DND-41 (cell line): Measurements from ENCODE around the gene NEUROG3.

Experiments used
- ATAC-seq: fragments of 200-7000 bp; cut with Tn5 transposase; 3 replicates; pipeline ENCODE4 v1.9.1; 2021; ENCODE audit warnings: low read depth; ENCODE audit not compliant: insufficient read depth
- DNase-seq: peaks from one replicate; pipeline ENCODE4 v3.0.0-alpha.2; 2020
- H2AFZ ChIP-seq: 2 replicates; pipeline ENCODE4 v1.6.0; 2012; ENCODE audit warnings: low read depth, low read length
- H3K27ac ChIP-seq: 2 replicates; pipeline ENCODE4 v1.5.1; 2012; ENCODE audit warnings: low read length, inconsistent platforms
- H3K27me3 ChIP-seq: fragments of 200-600 bp; sonication (generic); 2 replicates; pipeline ENCODE4 v1.6.0; 2012; ENCODE audit warnings: low read length, mild to moderate bottlenecking, inconsistent platforms; ENCODE audit not compliant: insufficient read depth, poor library complexity
- H3K36me3 ChIP-seq: 2 replicates; pipeline ENCODE4 v1.5.1; 2012; ENCODE audit warnings: low read length, inconsistent platforms; ENCODE audit not compliant: insufficient read depth
- H3K4me1 ChIP-seq: 2 replicates; pipeline ENCODE4 v1.5.1; 2012; ENCODE audit warnings: mild to moderate bottlenecking, low read length; ENCODE audit not compliant: insufficient read depth
- H3K4me2 ChIP-seq: 2 replicates; pipeline ENCODE4 v1.6.0; 2012; ENCODE audit warnings: mild to moderate bottlenecking, moderate library complexity, low read length, inconsistent platforms; ENCODE audit not compliant: insufficient read depth
- H3K4me3 ChIP-seq, 2 experiments: fragments of 200-600 bp in 1 of 2; shearing (Covaris generic) in 1 of 2; 2 replicates each; pipeline ENCODE4 v1.5.1; 2012 to 2016; ENCODE audit warnings: inconsistent platforms in 2 of 2, low read length in 2 of 2, mild to moderate bottlenecking in 2 of 2, low read depth in 1 of 2, moderate library complexity in 1 of 2
- H3K79me2 ChIP-seq: 2 replicates; pipeline ENCODE4 v1.6.0; 2012; ENCODE audit warnings: low read length, inconsistent platforms; ENCODE audit not compliant: insufficient read depth
- H3K9ac ChIP-seq: 2 replicates; pipeline ENCODE4 v1.6.0; 2012; ENCODE audit warnings: low read depth, mild to moderate bottlenecking, inconsistent platforms, low read length, moderate library complexity
- H3K9me3 ChIP-seq: 2 replicates; pipeline ENCODE4 v1.5.1; 2012; ENCODE audit warnings: low read length, moderate library complexity, mild to moderate bottlenecking, inconsistent platforms; ENCODE audit not compliant: insufficient read depth, severe bottlenecking
- H4K20me1 ChIP-seq: 2 replicates; pipeline ENCODE4 v1.6.0; 2012; ENCODE audit warnings: low read length; ENCODE audit not compliant: insufficient read depth
- EZH2 ChIP-seq: IDR thresholded peaks from 3 replicates; pipeline ENCODE4 v1.6.1; 2012; ENCODE audit warnings: borderline replicate concordance, low read depth, mild to moderate bottlenecking, moderate library complexity, low read length, inconsistent platforms; ENCODE audit not compliant: severe bottlenecking
- TF ChIP-seq, protein P1 (sequence below): IDR thresholded peaks from 2 replicates; pipeline ENCODE4 v1.5.1; 2012; ENCODE audit warnings: borderline replicate concordance, low read length, moderate library complexity, mild to moderate bottlenecking; ENCODE audit not compliant: poor library complexity, severe bottlenecking; ENCODE audit errors: extremely low read depth

The NEUROG3 gene

DNA sequence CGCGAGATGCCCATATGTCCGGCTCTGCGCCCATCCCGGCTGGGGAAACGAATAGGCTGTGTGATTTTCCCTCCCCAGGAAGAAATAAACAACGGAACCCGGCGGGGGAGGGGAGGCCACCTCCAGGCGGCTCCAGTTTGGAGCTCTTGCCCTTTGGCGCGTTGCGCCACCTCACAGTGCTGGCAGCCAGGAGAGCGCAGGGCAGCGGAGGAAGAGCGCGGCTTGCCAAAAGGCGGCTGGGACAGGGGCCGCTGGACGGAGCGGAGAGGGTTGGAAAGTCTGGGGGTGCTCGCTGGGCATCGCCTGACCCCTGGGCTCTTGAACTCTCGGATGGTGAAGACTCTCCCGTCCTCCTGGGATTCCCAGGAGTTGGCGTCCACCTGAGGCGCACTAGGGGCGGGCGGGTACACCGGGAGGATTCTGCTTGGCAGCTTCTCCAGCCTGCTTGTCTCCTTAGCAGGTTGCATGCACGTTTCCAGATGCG, 5.3 kb upstream of the NEUROG3 start:
- Histone ChIP-seq H3K27ac (no peak overlapping the region), H3K79me2 (no peaks in the 10 kb centered on the region), H3K27me3 (peaks cover 9% of the 10 kb centered on the region), H3K4me3 (no peak overlapping the region), H4K20me1 (no peaks in the 10 kb centered on the region; the same call in 1 of the 2 replicates), H3K9me3 (no peaks in the 10 kb centered on the region), H3K36me3 (no peaks in the 10 kb centered on the region), H3K4me1 (no peaks in the 10 kb centered on the region), H2AFZ (no peak overlapping the region), H3K9ac (no peak overlapping the region), H3K4me2 (no peak overlapping the region)
- no peak for ATAC-seq
- no peak for DNase-seq
- TF ChIP-seq, protein P1, sequence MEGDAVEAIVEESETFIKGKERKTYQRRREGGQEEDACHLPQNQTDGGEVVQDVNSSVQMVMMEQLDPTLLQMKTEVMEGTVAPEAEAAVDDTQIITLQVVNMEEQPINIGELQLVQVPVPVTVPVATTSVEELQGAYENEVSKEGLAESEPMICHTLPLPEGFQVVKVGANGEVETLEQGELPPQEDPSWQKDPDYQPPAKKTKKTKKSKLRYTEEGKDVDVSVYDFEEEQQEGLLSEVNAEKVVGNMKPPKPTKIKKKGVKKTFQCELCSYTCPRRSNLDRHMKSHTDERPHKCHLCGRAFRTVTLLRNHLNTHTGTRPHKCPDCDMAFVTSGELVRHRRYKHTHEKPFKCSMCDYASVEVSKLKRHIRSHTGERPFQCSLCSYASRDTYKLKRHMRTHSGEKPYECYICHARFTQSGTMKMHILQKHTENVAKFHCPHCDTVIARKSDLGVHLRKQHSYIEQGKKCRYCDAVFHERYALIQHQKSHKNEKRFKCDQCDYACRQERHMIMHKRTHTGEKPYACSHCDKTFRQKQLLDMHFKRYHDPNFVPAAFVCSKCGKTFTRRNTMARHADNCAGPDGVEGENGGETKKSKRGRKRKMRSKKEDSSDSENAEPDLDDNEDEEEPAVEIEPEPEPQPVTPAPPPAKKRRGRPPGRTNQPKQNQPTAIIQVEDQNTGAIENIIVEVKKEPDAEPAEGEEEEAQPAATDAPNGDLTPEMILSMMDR, result no peak
- TF ChIP-seq EZH2, result no peak

DNA sequence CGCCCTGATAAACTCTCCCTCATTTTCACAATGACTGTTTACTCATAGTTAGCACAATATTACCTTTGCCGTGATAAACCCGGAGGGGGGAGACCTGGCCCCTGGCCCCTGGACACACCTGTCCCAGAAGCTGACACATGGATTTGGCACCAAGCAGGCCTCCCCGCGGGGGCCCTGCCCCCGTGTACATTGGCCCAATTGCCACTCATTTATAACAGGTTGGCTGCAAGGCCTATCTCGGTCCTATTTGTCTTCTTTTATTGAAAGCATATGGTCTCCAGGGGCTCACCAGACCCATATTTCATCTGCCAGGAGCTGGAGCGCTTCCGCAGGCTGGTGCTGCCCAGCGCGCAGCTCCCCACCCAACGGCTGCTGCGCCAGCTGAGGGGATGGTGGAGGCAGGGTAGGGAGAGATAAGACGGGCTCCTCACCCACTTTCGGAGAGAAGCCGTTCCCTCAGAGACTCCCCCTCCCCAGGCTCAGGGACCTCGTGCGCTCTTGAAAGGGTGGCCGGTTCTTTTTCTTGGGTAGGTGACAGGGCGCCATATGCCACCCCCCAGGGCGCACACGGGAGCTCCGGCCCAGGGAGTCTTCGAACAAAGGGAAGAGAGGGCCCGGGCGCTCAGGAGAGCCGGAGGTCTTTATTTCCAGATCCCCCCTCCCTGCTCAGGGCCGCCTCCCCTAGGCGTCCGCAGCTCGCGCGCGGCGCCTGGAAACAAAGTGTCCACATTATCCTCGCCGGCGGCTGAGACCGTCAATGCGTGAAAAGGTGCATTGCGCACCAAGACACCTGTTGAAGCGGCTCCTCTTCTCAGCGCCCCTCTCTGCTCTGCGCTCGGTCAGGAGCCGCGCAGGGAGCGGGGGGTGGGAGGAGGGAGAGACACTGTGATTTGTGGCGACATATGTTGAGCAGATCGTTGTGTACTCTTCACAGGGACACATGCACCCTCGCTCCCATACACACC, 4.3 kb upstream of the NEUROG3 start:
- H3K27me3 ChIP-seq, result peaks cover 9% of the 10 kb centered on the region
- no peak for TF ChIP-seq EZH2
- TF ChIP-seq, protein P1, result no peak
- ATAC-seq (no peak), DNase-seq (no peak)
- H3K4me3 ChIP-seq, result no peak overlapping the region
- H3K4me1 ChIP-seq, result no peaks in the 10 kb centered on the region
- no peak overlapping the region for H2AFZ ChIP-seq
- no peak overlapping the region for H3K27ac ChIP-seq
- no peaks in the 10 kb centered on the region; the same call in 1 of the 2 replicates for H4K20me1 ChIP-seq
- H3K9ac ChIP-seq, result no peak overlapping the region
- no peaks in the 10 kb centered on the region for H3K36me3 ChIP-seq
- no peak overlapping the region for H3K4me2 ChIP-seq
- no peaks in the 10 kb centered on the region for H3K9me3 ChIP-seq
- no peaks in the 10 kb centered on the region for H3K79me2 ChIP-seq

DNA sequence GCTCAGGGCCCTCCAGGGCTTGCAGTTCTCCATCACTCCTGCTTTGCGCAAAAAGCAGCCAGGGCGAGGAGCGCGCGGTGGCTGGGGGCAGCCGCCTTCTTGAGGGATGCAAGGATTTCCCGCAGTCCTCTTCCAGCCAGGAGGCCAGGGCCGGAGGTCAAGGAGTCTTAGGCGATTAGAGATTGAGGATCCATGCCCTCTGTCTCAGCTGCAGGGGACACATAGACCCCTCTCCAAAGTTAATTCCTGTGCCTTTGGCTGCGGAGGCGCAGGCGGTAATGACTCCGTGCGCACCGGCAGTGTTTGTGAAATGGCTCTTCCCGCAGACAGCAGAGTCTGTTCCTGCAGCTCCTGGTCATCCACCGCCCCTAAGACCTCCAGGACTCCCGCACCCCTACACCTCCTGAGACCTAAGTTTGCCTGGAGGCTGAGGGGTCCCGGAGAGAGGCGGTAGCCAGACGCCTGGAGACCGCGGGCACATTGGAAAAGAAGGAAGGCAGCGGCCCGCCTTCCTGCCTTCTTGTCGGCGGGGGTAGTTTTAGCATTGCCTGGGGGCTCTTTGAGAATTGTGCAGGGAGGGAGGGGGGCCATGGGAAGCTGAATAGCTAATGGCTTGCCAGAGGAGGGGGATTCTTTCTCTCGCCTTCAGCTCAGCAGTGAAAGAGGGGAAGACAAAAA, 3.3 kb upstream of the NEUROG3 start:
- peaks cover 9% of the 10 kb centered on the region for H3K27me3 ChIP-seq
- ATAC-seq, result no peak
- no peaks in the 10 kb centered on the region for H3K36me3 ChIP-seq
- TF ChIP-seq, protein P1, result no peak
- no peak for TF ChIP-seq EZH2
- no peaks in the 10 kb centered on the region; the same call in 1 of the 2 replicates for H4K20me1 ChIP-seq
- no peaks in the 10 kb centered on the region for H3K4me1 ChIP-seq
- H3K27ac ChIP-seq, result no peak overlapping the region
- H3K4me2 ChIP-seq, result no peak overlapping the region
- no peak overlapping the region for H3K9ac ChIP-seq
- H3K9me3 ChIP-seq, result no peaks in the 10 kb centered on the region
- DNase-seq, result no peak
- H3K79me2 ChIP-seq, result no peaks in the 10 kb centered on the region
- H3K4me3 ChIP-seq, result no peak overlapping the region
- no peak overlapping the region for H2AFZ ChIP-seq
